Measurements from ENCODE around the gene ANKDD1B.

DNA sequence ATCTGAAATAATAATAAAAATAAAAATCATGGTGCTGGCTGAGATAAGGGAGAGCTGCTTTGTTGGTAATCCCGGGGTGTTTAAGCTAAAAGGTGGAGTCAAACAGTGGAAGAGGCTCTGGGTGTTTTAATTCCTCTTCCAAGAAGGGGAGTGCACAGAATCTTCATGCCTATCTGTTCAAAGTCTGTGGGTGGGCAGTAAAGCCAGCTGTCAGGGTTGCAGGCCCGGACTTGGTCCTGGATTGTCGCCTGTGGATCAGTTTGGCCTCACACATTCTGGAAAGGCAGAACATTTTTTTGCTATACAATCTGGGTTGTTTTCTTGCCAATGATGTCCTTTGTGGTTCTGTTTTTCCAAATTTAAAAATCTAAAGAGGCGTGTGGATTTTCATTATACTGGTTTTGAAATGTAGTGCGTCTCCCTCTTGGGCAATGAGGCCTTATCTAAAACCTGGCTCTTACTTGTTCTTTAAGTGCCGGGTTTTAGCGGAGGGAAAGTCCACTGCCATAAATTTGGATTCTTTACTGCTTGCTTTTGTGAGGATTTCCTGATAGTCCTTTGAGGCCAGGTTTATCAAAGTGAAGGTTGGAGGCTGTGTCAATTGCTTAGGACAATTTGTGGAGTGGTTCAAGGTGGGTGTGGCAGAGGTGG is 5.8 kb downstream of the ANKDD1B start:
- no peak for TF ChIP-seq CTCF (IDR thresholded peaks at IDR 0.05)
- TF ChIP-seq POLR2AphosphoS5 (IDR thresholded peaks at IDR 0.05; ENCODE audit: insufficient read depth in 1 of 2, low read depth in 1 of 2): no peak

Measured in vagina (tissue), 2 donors.